GM19372 (cell line): ENCODE data around the gene ACAD8.
A peak's percentile ranks its signal among the peaks of the same experiment; 100 is the strongest.
"Not testable (repeated sequence)": the region's sequence is repeated elsewhere in the genome, so short reads cannot be mapped to it uniquely, and the experiment has no call there.

Experiments
- ATAC-seq: cut with Tn5 transposase; IDR thresholded peaks from one replicate; pipeline ENCODE4 v1.9.1; 2021; ENCODE audit warnings: mild to moderate bottlenecking, low read depth, moderate library complexity; ENCODE audit not compliant: unreplicated experiment

The ACAD8 gene

GRCh38 chr11:134237557-134237922 is 15.8 kb upstream of the ACAD8 start:
- no peak for ATAC-seq

- ATAC-seq = no peak
Measured at GRCh38 chr11:134238956-134239355, 14.4 kb upstream of the ACAD8 start.

GRCh38 chr11:134240592-134240991 is 12.8 kb upstream of the ACAD8 start:
- no peak for ATAC-seq

DNA sequence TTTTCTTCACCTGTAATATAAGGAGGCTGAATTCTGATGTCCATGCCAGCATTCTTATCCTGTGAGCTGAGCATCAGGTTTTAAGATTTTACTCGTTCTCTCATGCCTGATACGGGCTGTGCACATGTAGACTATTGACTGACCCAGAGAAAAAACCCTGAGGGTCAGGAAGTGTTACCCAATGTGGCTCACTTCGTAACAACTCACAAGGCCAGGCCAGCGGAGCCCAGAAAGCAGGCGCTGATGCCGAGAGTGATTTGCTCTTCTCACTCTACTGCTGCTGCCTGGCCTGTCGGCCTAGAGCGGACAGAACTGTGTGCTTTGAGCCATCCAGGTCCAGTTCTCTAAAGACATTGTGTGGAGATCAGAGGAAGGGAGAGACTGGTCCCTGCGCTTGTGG is 11.0 kb upstream of the ACAD8 start:
- ATAC-seq = no peak

DNA sequence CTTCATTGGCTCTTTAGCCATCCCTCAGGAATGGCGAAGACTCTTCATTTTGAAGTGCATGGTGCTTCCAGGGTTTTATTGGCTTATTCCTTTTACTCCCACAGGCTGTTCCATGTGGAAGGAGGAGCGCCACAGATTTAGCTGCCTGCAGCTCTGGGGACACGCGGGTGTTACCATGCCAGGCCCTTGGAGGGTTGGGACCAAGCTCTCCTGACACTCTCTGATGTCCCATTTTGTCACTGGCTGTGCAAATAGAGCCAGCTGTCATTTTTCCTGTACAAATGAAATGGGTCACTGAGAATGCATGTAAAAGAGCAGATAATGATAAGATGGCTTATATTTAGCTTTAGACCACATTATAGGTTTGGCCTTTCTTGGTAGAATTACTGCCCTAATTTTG is 9.5 kb upstream of the ACAD8 start:
- no peak for ATAC-seq

GRCh38 chr11:134244593-134244992 is 8.8 kb upstream of the ACAD8 start:
- peak; percentile 90 for ATAC-seq

DNA sequence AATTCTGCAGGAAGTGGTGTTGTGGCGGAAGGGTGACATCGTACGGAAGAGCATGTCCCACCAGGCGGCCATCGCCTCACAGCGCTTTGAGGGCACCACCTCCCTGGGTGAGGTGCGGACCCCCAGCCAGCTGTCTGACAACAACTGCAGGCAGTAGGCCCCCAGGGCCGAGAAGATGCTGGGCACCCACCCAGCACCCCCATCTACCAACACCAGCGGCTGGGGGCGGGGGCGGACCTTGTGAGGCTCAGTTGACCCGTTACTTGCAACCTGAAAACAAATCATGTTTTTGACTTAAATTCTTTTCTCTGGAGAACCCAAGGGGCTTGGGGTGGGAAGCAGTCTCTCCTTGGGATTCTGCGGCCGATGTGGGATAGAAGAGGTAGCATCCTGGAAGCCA is 7.9 kb upstream of the ACAD8 start:
- no peak for ATAC-seq

DNA sequence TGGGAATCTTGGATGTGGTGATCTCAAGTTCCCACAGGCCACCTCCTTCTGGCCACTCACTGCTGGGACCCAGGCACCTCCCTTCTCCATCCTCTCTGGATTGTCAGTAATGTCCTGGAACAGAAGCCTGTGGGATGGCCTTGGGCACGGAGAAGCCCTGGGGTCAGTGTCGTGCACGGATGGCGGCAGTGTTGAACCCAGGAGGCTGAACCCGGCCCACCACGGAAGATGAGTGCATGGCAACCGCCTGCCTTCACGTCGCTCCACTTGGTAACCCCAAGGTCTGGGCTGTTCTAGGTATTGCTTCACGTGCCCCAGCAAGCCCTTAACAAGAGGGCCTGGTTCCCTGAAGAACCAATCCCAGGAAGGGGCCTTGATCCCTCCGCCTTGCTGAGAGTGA is 7.3 kb upstream of the ACAD8 start:
- ATAC-seq = no peak

DNA sequence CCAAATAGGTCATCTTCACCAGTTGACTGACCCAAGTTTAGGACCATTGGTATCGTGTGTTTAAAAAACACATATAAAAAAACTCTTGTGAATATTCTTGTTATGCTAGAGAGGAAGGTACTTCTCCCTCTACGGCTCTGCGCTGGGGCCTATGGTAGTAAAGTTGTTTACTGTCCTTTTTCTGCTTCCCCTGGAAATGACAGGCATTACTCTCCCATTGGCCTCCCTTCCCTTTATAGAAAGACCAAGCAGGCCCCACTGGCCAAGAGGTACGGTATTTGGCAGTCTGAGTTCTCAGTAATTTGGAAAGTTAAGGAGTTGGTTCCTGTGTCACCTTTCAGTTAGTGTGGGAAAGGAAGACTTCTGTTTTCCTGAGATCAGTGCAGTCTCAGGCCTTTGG is 6.7 kb upstream of the ACAD8 start:
- ATAC-seq = no peak

- no peak for ATAC-seq
Measured at GRCh38 chr11:134248910-134249480, 4.4 kb upstream of the ACAD8 start.

DNA sequence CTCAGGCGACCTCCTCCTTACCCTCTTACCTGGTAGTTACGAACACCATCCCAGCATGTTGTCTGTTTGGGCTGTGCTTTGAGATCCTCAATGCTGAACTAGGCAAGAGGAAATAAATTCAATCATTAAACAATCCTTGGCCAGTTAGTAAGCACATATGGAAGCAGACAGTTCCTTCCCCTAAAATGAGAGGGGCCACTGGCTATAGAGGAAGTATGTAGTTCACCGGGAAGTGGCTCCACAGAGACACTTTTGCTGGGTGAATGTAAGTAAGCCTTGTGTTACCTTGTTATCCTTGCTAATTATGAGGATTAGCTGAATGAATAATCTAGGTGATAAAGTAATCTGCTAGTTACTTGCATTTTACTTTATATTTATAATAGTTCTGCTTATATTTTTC is 3.1 kb upstream of the ACAD8 start:
- ATAC-seq = no peak

DNA sequence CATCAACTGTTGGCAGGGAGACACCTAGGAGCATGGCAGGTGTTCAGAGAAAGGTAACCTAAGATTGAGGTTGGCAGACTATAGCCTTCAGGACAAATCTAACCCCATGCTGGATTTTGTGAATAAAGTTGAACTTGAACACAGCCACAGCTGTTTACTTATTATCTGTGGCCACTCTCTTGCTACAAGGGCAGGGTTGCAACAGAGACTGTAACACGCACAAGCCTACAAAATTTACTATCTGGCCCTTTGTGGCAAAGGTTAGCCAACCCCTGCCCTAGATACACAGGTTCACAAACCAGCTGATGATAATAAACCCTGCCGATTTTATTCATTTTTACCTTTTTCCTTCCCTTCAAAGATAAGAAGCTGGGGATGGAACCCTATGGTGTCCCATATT is 2.7 kb upstream of the ACAD8 start:
- no peak for ATAC-seq

- ATAC-seq = peak; percentile 34
Measured at GRCh38 chr11:134252346-134253187, 801 bp upstream of the ACAD8 start.

- no peak for ATAC-seq
Measured at GRCh38 chr11:134254433-134255183, 1.2 kb downstream of the ACAD8 start.

DNA sequence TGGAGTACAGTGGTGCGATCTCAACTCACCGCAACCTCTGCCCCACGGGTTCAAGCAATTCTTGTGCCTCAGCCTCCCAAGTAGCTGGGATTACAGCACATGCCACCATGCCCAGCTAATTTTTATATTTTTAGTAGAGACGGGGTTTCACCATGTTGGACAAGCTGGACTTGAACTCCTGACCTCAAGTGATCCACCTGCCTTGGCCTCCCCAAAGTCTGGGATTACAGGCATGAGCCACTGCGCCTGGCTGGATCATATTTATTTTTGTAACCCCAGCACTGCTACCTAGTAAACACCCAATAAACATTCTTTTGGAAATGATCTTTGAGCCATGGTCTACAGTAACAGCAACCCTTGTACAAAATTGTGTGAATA is 1.8 kb downstream of the ACAD8 start:
- not testable (repeated sequence) for ATAC-seq

DNA sequence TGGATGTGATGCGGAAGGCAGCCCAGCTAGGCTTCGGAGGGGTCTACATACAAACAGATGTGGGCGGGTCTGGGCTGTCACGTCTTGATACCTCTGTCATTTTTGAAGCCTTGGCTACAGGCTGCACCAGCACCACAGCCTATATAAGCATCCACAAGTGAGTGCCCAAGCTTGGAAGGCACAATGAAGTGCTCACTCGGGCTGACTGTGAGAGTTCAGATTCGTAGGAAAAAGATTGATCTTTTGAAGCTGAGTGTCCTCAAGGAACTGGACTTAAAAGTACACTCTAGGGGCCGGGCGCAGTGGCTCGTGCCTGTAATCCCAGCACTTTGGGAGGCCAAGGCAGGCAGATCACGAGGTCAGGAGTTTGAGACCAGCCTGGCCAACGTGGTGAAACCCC is 3.7 kb downstream of the ACAD8 start:
- no peak for ATAC-seq

GRCh38 chr11:134258577-134258976 is 5.2 kb downstream of the ACAD8 start:
- ATAC-seq = no peak

DNA sequence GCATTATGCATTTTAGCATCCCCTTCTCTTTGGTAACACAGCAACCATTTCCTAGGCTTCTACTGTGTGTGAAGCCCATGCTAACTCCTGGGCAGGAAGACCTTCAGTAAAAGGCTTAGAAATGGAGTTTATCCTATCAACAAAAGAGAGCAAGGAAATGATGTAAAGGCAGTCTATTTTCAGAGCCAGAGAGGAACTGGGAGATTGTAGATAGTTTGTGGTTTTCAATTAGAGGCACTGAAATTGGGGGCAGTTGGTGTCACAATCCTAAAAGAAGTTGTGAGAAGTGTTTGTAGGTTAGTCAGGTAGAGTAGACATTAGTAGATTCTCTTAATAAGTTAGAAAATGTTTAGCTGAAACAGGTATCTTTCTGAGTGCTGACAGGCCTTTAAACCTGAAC is 7.1 kb downstream of the ACAD8 start:
- ATAC-seq = no peak

DNA sequence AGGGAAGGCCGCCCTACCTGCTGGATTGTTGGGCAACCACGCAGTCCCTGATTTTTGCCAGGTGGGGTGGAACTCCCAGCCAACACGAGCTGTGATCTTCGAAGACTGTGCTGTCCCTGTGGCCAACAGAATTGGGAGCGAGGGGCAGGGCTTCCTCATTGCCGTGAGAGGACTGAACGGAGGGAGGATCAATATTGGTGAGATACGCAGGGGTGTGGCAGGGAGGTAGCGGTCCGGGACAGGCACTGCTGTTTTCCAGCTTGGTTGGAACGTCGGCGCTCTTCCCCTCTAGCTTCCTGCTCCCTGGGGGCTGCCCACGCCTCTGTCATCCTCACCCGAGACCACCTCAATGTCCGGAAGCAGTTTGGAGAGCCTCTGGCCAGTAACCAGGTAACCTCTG is 7.6 kb downstream of the ACAD8 start:
- ATAC-seq = no peak

DNA sequence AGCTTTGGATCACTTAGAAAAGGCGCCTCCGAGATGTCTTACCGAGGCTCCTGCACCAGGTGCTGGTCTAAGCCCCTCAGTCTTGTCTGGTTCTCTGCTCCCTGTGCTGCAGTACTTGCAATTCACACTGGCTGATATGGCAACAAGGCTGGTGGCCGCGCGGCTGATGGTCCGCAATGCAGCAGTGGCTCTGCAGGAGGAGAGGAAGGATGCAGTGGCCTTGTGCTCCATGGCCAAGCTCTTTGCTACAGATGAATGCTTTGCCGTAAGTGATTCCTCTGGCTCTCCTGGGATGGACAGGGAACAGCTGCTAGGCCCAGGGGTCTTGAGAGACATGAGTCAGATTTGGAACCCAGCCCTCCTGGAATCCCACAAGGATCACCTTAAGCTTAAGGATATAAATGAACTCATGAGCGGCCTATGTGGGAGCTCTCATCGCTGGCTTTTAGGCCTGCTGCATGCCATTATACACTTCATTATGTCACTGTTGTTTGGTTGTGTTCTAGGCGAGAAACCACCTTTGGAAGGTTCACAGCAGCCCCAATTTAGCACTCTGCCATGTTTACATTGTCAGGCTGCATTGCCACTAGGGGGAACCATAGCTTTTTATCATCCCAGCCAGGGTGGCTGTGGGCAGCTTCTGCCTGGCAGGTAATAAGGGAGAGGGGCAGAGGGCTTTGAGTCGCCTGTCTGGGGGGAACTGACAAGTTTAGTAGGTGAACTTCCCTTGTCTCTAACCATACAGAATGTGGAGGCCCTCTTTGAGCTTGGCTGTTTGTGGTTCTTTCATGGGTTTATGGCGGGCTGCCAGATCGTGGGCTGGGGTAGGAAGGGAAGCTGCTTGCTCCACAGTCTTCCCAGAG is 8.5 kb downstream of the ACAD8 start:
- ATAC-seq = no peak
